ENCODE results near the gene RPLP2. TPM values are rescaled to one million over a fixed set of nuclear protein-coding genes. Genes with fewer than 3 reads are reported as not detected.
A peak's percentile ranks its signal among the peaks of the same experiment; 100 is the strongest.

The RPLP2 gene
- total RNA-seq, 1 donor from 2014 or later = 1,651 TPM

- Mint-ChIP-seq H3K27ac (peak overlapping the region; percentile 90), H3K9me3 (no peaks in the 10 kb centered on the region), H3K27me3 (ENCODE audit: low read depth) (no peaks in the 10 kb centered on the region), H3K4me3 (peak overlapping the region; percentile 83), H3K4me1 (peaks cover 40% of the 10 kb centered on the region), H3K36me3 (no peaks in the 10 kb centered on the region)
- TF ChIP-seq CTCF (IDR thresholded peaks at IDR 0.05; ENCODE audit: unreplicated experiment) = no peak
- DNase-seq (ENCODE audit: low spot score in 2 of 2, unreplicated experiment in 2 of 2) = no peak
Observed at GRCh38 chr11:841981-842369, 32.2 kb downstream of the RPLP2 start.

- DNase-seq (ENCODE audit: low spot score in 2 of 2, unreplicated experiment in 2 of 2) = peak; percentile 83 to 90
- peak within 1 kb of the TSS; percentile 90 for H3K27ac Mint-ChIP-seq
- H3K4me1 Mint-ChIP-seq = peaks cover 40% of the 10 kb centered on the region
- H3K36me3 Mint-ChIP-seq = no peaks in the 10 kb centered on the region
- H3K4me3 Mint-ChIP-seq = peak within 1 kb of the TSS; percentile 83
- no peaks in the 10 kb centered on the region for H3K27me3 Mint-ChIP-seq (ENCODE audit: low read depth)
- TF ChIP-seq CTCF (IDR thresholded peaks at IDR 0.05; ENCODE audit: unreplicated experiment) = no peak
- H3K9me3 Mint-ChIP-seq = no peaks in the 10 kb centered on the region
Observed at GRCh38 chr11:842370-843002, 32.7 kb downstream of the RPLP2 start, which contains the start of the genes POLR2L and TSPAN4. Gene POLR2L, minus strand, starts transcription at chr11:842529. Its CDS starts 21 bp downstream, at chr11:842508. Gene TSPAN4, plus strand, starts transcription at chr11:842852. Its CDS starts 7,453 bp downstream, at chr11:850305.

- Mint-ChIP-seq H3K4me3 (peak overlapping the region; percentile 75), H3K27me3 (ENCODE audit: low read depth) (no peaks in the 10 kb centered on the region), H3K27ac (peak overlapping the region; percentile 87), H3K9me3 (no peaks in the 10 kb centered on the region), H3K4me1 (peaks cover 40% of the 10 kb centered on the region), H3K36me3 (no peaks in the 10 kb centered on the region)
- TF ChIP-seq CTCF (IDR thresholded peaks at IDR 0.05; ENCODE audit: unreplicated experiment) = no peak
- DNase-seq (ENCODE audit: low spot score in 2 of 2, unreplicated experiment in 2 of 2) = no peak
Observed at GRCh38 chr11:843086-843734, 33.4 kb downstream of the RPLP2 start.

- Mint-ChIP-seq H3K36me3 (no peaks in the 10 kb centered on the region), H3K4me3 (peak overlapping the region; percentile 75), H3K4me1 (peaks cover 45% of the 10 kb centered on the region), H3K27me3 (ENCODE audit: low read depth) (no peaks in the 10 kb centered on the region), H3K27ac (peak overlapping the region; percentile 87), H3K9me3 (no peaks in the 10 kb centered on the region)
- peak in 1 of 2 experiments; percentile 74 for DNase-seq (ENCODE audit: low spot score in 2 of 2, unreplicated experiment in 2 of 2)
- no peak for TF ChIP-seq CTCF (IDR thresholded peaks at IDR 0.05; ENCODE audit: unreplicated experiment)
Observed at GRCh38 chr11:843818-844692, 34.3 kb downstream of the RPLP2 start.

- H3K9me3 Mint-ChIP-seq = no peaks in the 10 kb centered on the region
- H3K27me3 Mint-ChIP-seq (ENCODE audit: low read depth) = no peaks in the 10 kb centered on the region
- H3K4me3 Mint-ChIP-seq = peak overlapping the region; percentile 62
- H3K36me3 Mint-ChIP-seq = no peaks in the 10 kb centered on the region
- peaks cover 45% of the 10 kb centered on the region for H3K4me1 Mint-ChIP-seq
- no peak for TF ChIP-seq CTCF (IDR thresholded peaks at IDR 0.05; ENCODE audit: unreplicated experiment)
- peak; percentile 59 to 76 for DNase-seq (ENCODE audit: low spot score in 2 of 2, unreplicated experiment in 2 of 2)
- H3K27ac Mint-ChIP-seq = peak overlapping the region; percentile 88
Observed at GRCh38 chr11:844693-845644, 35.2 kb downstream of the RPLP2 start.
